ENCODE data around the gene RPL6. TPM values are rescaled to one million over a fixed set of nuclear protein-coding genes. Genes with fewer than 3 reads are reported as not detected.

The RPL6 gene
- total RNA-seq, 1 experiment from 2014 or later: 2,095 TPM

- no peaks in the 10 kb centered on the region for H3K9me3 Mint-ChIP-seq (ENCODE audit: unreplicated experiment)
Observed at GRCh38 chr12:112381406-112381882, 28.0 kb downstream of the RPL6 start.

GRCh38 chr12:112380663-112381405, 28.6 kb downstream of the RPL6 start:
- peaks cover 6% of the 10 kb centered on the region for H3K36me3 Mint-ChIP-seq (ENCODE audit: insufficient read depth, unreplicated experiment)
- H3K4me3 Mint-ChIP-seq (ENCODE audit: unreplicated experiment): peak overlapping the region; percentile 88
- DNase-seq (ENCODE audit: unreplicated experiment): no peak
- ChIA-PET CTCF (no interaction called here), POLR2A (no interaction called here)
- H3K27ac Mint-ChIP-seq (ENCODE audit: low read depth, unreplicated experiment): peak overlapping the region; percentile 49
- peaks cover 13% of the 10 kb centered on the region for H3K4me1 Mint-ChIP-seq (ENCODE audit: insufficient read depth, unreplicated experiment)
- H3K9me3 Mint-ChIP-seq (ENCODE audit: unreplicated experiment): no peaks in the 10 kb centered on the region
- TSS peak; percentile 45 for BruUV-seq (replicated peaks)
- intact Hi-C loops (cut with micrococcal nuclease): loop anchor here (10.0 kb wide), 2 partner anchors 126 to 536 kb away; partner anchors contain the start of gene MAPKAPK5
- TF ChIP-seq CTCF (IDR thresholded peaks at IDR 0.05; ENCODE audit: unreplicated experiment): no peak
- H3K27me3 Mint-ChIP-seq (ENCODE audit: insufficient read depth, unreplicated experiment): no peaks in the 10 kb centered on the region

More at GRCh38 chr12:112381406-112381882, 28.0 kb downstream of the RPL6 start:
- Mint-ChIP-seq H3K4me1 (ENCODE audit: insufficient read depth, unreplicated experiment) (peaks cover 13% of the 10 kb centered on the region), H3K4me3 (ENCODE audit: unreplicated experiment) (peak overlapping the region; percentile 88), H3K27me3 (ENCODE audit: insufficient read depth, unreplicated experiment) (no peaks in the 10 kb centered on the region), H3K36me3 (ENCODE audit: insufficient read depth, unreplicated experiment) (peaks cover 6% of the 10 kb centered on the region), H3K27ac (ENCODE audit: low read depth, unreplicated experiment) (peak overlapping the region; percentile 49)
- BruUV-seq (replicated peaks): no TSS peak
- peak; percentile 34 for DNase-seq (ENCODE audit: unreplicated experiment)
- ChIA-PET POLR2A (interaction anchor here (0.6 kb wide), 1 partner anchor 314 kb away, joined by 3 read pairs; no protein-coding TSS in a partner anchor), CTCF (interaction anchor here (0.7 kb wide), 1 partner anchor 41 kb away, joined by 4 read pairs; no protein-coding TSS in a partner anchor)
- TF ChIP-seq CTCF (IDR thresholded peaks at IDR 0.05; ENCODE audit: unreplicated experiment): no peak
- intact Hi-C loops (cut with micrococcal nuclease): loop anchor here (10.0 kb wide), 2 partner anchors 127 to 537 kb away; partner anchors contain the start of gene MAPKAPK5

- CTCF ChIA-PET: interaction anchor here (0.6 to 1.6 kb wide), 3 partner anchors 36 to 550 kb away, joined by 3 read pairs; no protein-coding TSS in a partner anchor
- H3K27ac Mint-ChIP-seq (ENCODE audit: low read depth, unreplicated experiment): no peak overlapping the region
Observed at GRCh38 chr12:112375105-112375504, 34.3 kb downstream of the RPL6 start.

More at GRCh38 chr12:112375105-112375504, 34.3 kb downstream of the RPL6 start:
- POLR2A ChIA-PET: no interaction called here
- peaks cover 2% of the 10 kb centered on the region for H3K36me3 Mint-ChIP-seq (ENCODE audit: insufficient read depth, unreplicated experiment)
- no peak overlapping the region for H3K4me3 Mint-ChIP-seq (ENCODE audit: unreplicated experiment)
- H3K4me1 Mint-ChIP-seq (ENCODE audit: insufficient read depth, unreplicated experiment): peaks cover 1% of the 10 kb centered on the region
- intact Hi-C loops (cut with micrococcal nuclease): no loop called here
- TF ChIP-seq CTCF (IDR thresholded peaks at IDR 0.05; ENCODE audit: unreplicated experiment): no peak
- H3K9me3 Mint-ChIP-seq (ENCODE audit: unreplicated experiment): no peaks in the 10 kb centered on the region
- no TSS peak for BruUV-seq (replicated peaks)
- peak; percentile 16 for DNase-seq (ENCODE audit: unreplicated experiment)
- H3K27me3 Mint-ChIP-seq (ENCODE audit: insufficient read depth, unreplicated experiment): no peaks in the 10 kb centered on the region

All from MCF 10A (cell line).